ENCODE results near the gene SERBP1.

- TF ChIP-seq CTCF (IDR thresholded peaks at IDR 0.05) (no peak), POLR2A (IDR thresholded peaks at IDR 0.05) (no peak)
These were observed 4.3 kb upstream of the SERBP1 start for GRCh38 chr1:67434491-67434890.
